ENCODE measurements around the gene NR2F2. TPM values are rescaled to one million over a fixed set of nuclear protein-coding genes. Genes with fewer than 3 reads are reported as not detected.

The NR2F2 gene
- polyA plus RNA-seq, 1 of the 3 experiments (the other 2 are of a cell fraction), result 3.9 TPM

DNA sequence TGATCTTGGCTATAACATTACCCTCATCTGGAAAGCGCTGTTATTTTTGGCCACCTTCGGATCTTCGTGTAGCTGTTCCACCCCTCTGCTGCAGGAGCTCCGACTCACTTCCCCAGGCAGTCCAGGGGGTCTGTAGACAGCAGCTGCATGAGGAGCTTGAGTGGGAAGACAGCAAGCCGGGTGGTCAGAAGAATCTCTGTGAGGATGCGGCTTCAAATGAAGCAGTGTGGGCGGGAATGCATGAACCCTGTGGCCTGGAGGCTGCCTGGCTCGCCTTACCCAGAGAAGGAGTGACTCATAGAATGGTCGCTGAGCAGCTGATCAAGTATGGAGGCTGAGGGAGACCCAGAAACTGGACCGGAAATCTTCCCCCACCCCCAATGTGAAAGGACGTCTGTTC, 45.2 kb upstream of the NR2F2 start:
- no peaks in the 10 kb centered on the region for H3K36me3 ChIP-seq (replicated peaks in 1 of 2; ENCODE audit: control insufficient read depth in 1 of 2, insufficient read depth in 2 of 2, low read length in 1 of 2)
- H3K4me2 ChIP-seq, result no peak overlapping the region; the same call in 1 of the 2 replicates
- H3K4me3 ChIP-seq (ENCODE audit: low read depth in 2 of 2, low read length in 1 of 2), result no peak overlapping the region
- ChIA-PET CTCF (no interaction called here), POLR2A (no interaction called here)
- H4K20me1 ChIP-seq (ENCODE audit: insufficient read depth), result no peaks in the 10 kb centered on the region
- no peaks in the 10 kb centered on the region for H3K27me3 ChIP-seq (ENCODE audit: insufficient read depth)
- no peaks in the 10 kb centered on the region for H3K4me1 ChIP-seq (ENCODE audit: control insufficient read depth in 1 of 2, insufficient read depth in 2 of 2, low read depth in 1 of 2, low read length in 1 of 2)
- H3K9me3 ChIP-seq, result no peaks in the 10 kb centered on the region
- no peak overlapping the region for H3K9ac ChIP-seq
- H3K27ac ChIP-seq (ENCODE audit: low read depth in 2 of 2, low read length in 1 of 2), result peak overlapping the region in 1 of 2 experiments; percentile 23; a peak in 1 of 4 replicates
- DNase-seq, result no peak
- H2AFZ ChIP-seq (ENCODE audit: low read depth), result peak overlapping the region; percentile 35; the same call in 1 of the 2 replicates
- no peaks in the 10 kb centered on the region for H3K79me2 ChIP-seq (ENCODE audit: insufficient read depth)
- H3F3A ChIP-seq (replicated peaks; ENCODE audit: insufficient read depth), result no peaks in the 10 kb centered on the region
- no peaks in the 10 kb centered on the region for H3K9me2 ChIP-seq
- TF ChIP-seq GABPA (IDR thresholded peaks at IDR 0.05; ENCODE audit: low read depth), result no peak
- TF ChIP-seq, protein P1, sequence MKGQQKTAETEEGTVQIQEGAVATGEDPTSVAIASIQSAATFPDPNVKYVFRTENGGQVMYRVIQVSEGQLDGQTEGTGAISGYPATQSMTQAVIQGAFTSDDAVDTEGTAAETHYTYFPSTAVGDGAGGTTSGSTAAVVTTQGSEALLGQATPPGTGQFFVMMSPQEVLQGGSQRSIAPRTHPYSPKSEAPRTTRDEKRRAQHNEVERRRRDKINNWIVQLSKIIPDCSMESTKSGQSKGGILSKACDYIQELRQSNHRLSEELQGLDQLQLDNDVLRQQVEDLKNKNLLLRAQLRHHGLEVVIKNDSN (IDR thresholded peaks at IDR 0.05; ENCODE audit: borderline replicate concordance, low read depth), result no peak
- no peak for TF ChIP-seq MXI1 (IDR thresholded peaks at IDR 0.05; ENCODE audit: low read depth, low read length)
- TF ChIP-seq TCF12 (IDR thresholded peaks at IDR 0.05), result no peak
- TF ChIP-seq FOXM1 (IDR thresholded peaks at IDR 0.05; ENCODE audit: low read depth), result no peak
- TF ChIP-seq NRF1 (IDR thresholded peaks at IDR 0.05; ENCODE audit: low read depth, low read length), result no peak
- no peak for TF ChIP-seq NFIC (IDR thresholded peaks at IDR 0.05; ENCODE audit: borderline replicate concordance)
- TF ChIP-seq POLR2AphosphoS5 (IDR thresholded peaks at IDR 0.05; ENCODE audit: low read depth, low read length), result no peak
- TF ChIP-seq, protein P2, sequence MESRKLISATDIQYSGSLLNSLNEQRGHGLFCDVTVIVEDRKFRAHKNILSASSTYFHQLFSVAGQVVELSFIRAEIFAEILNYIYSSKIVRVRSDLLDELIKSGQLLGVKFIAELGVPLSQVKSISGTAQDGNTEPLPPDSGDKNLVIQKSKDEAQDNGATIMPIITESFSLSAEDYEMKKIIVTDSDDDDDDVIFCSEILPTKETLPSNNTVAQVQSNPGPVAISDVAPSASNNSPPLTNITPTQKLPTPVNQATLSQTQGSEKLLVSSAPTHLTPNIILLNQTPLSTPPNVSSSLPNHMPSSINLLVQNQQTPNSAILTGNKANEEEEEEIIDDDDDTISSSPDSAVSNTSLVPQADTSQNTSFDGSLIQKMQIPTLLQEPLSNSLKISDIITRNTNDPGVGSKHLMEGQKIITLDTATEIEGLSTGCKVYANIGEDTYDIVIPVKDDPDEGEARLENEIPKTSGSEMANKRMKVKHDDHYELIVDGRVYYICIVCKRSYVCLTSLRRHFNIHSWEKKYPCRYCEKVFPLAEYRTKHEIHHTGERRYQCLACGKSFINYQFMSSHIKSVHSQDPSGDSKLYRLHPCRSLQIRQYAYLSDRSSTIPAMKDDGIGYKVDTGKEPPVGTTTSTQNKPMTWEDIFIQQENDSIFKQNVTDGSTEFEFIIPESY (IDR thresholded peaks at IDR 0.05; ENCODE audit: borderline replicate concordance, low read depth), result no peak
- no peak for TF ChIP-seq RFX5 (IDR thresholded peaks at IDR 0.05; ENCODE audit: low read length)
- TF ChIP-seq FOSL2 (IDR thresholded peaks at IDR 0.05; ENCODE audit: borderline replicate concordance, low read depth), result no peak
- no peak for TF ChIP-seq JUND (IDR thresholded peaks at IDR 0.05)
- TF ChIP-seq GATA2 (CRISPR knock-in tag; IDR thresholded peaks at IDR 0.05), result no peak
- no peak for TF ChIP-seq EP300 (IDR thresholded peaks at IDR 0.05; ENCODE audit: borderline replicate concordance in 1 of 2, low read depth in 1 of 2, low read length in 1 of 2)
- 31% methylated on average over 10 of the region's 11 CpGs for WGBS (ENCODE audit: low lambda C conversion rate)

DNA sequence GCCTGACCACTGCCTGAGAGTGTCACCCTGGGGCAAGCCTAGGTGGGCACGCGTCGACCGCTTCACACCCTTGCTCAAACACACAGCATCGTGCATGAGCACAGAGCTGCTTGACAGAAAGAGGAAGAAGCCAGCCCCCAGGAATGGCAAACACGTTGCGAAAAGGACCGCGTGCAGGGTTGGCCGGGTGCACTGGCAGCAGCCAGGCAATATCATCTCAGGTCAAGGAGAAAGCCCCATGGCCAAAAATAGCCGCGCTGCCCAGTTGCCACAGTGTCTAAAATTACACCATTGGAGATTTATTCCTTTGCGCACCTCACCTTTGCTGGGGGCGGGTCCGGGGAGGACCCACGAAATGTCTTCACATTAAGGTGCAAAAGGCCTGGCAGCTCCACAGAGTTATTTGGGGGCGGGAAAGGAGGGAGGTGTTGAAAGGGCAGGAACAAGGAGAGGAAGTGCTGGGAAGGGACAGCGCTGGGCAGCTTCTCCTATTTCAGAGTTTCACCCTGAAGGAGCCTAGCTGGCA, 44.7 kb upstream of the NR2F2 start:
- no peaks in the 10 kb centered on the region for H4K20me1 ChIP-seq (ENCODE audit: insufficient read depth)
- no peaks in the 10 kb centered on the region for H3K27me3 ChIP-seq (ENCODE audit: insufficient read depth)
- POLR2A ChIA-PET, result no interaction called here
- no peak overlapping the region for H3K4me3 ChIP-seq (ENCODE audit: low read depth in 2 of 2, low read length in 1 of 2)
- H2AFZ ChIP-seq (ENCODE audit: low read depth), result no peak overlapping the region
- TF ChIP-seq EZH2phosphoT487 (IDR thresholded peaks at IDR 0.05; ENCODE audit: borderline replicate concordance, low read depth), result no peak
- TF ChIP-seq SIN3A (IDR thresholded peaks at IDR 0.05; ENCODE audit: borderline replicate concordance, low read depth, low read length), result no peak
- TF ChIP-seq TEAD4 (IDR thresholded peaks at IDR 0.05; ENCODE audit: borderline replicate concordance, insufficient read depth), result no peak
- no peak for TF ChIP-seq TCF12 (IDR thresholded peaks at IDR 0.05)
- TF ChIP-seq GATA2 (CRISPR knock-in tag; IDR thresholded peaks at IDR 0.05), result no peak
- TF ChIP-seq RAD21 (IDR thresholded peaks at IDR 0.05; ENCODE audit: low read length), result no peak
- TF ChIP-seq, protein P3, sequence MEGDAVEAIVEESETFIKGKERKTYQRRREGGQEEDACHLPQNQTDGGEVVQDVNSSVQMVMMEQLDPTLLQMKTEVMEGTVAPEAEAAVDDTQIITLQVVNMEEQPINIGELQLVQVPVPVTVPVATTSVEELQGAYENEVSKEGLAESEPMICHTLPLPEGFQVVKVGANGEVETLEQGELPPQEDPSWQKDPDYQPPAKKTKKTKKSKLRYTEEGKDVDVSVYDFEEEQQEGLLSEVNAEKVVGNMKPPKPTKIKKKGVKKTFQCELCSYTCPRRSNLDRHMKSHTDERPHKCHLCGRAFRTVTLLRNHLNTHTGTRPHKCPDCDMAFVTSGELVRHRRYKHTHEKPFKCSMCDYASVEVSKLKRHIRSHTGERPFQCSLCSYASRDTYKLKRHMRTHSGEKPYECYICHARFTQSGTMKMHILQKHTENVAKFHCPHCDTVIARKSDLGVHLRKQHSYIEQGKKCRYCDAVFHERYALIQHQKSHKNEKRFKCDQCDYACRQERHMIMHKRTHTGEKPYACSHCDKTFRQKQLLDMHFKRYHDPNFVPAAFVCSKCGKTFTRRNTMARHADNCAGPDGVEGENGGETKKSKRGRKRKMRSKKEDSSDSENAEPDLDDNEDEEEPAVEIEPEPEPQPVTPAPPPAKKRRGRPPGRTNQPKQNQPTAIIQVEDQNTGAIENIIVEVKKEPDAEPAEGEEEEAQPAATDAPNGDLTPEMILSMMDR (IDR thresholded peaks at IDR 0.05), result no peak
- no peak for TF ChIP-seq POLR2AphosphoS5 (IDR thresholded peaks at IDR 0.05; ENCODE audit: low read depth, low read length)
- TF ChIP-seq SMC3 (IDR thresholded peaks at IDR 0.05; ENCODE audit: low read depth, low read length), result no peak
- no peak overlapping the region for H3K4me2 ChIP-seq
- CTCF ChIA-PET, result no interaction called here
- no peak overlapping the region for H3K9ac ChIP-seq
- no peaks in the 10 kb centered on the region for H3F3A ChIP-seq (replicated peaks; ENCODE audit: insufficient read depth)
- WGBS (ENCODE audit: low lambda C conversion rate), result 50% methylated on average over 13 of the region's 18 CpGs
- H3K36me3 ChIP-seq (replicated peaks in 1 of 2; ENCODE audit: control insufficient read depth in 1 of 2, insufficient read depth in 2 of 2, low read length in 1 of 2), result no peaks in the 10 kb centered on the region
- no peaks in the 10 kb centered on the region for H3K4me1 ChIP-seq (ENCODE audit: control insufficient read depth in 1 of 2, insufficient read depth in 2 of 2, low read depth in 1 of 2, low read length in 1 of 2)
- H3K79me2 ChIP-seq (ENCODE audit: insufficient read depth), result no peaks in the 10 kb centered on the region
- H3K27ac ChIP-seq (ENCODE audit: low read depth in 2 of 2, low read length in 1 of 2), result no peak overlapping the region; a peak in 1 of 4 replicates
- no peaks in the 10 kb centered on the region for H3K9me3 ChIP-seq
- no peak for DNase-seq
- H3K9me2 ChIP-seq, result no peaks in the 10 kb centered on the region
